BJ (cell line): ENCODE measurements around the gene SH2D6. TPM values are rescaled to one million over a fixed set of nuclear protein-coding genes. Genes with fewer than 3 reads are reported as not detected.

Experiments used
- CTCF ChIA-PET: fragments of 350-600 bp; formaldehyde crosslinking; extraction: SDS; loops from one replicate; lab custom pipeline; 2021; ENCODE audit warnings: antibody characterized with exemption, inconsistent platforms; lab: Yijun Ruan, JAX
- POLR2A ChIA-PET: fragments of 300-600 bp; sonication (Branson Sonifier 250); formaldehyde crosslinking; extraction: SDS; loops from one replicate; lab custom pipeline; 2021; ENCODE audit warnings: antibody characterized with exemption; lab: Charles Lee
- DNase-seq: peaks from one replicate; pipeline ENCODE4 v3.0.0-alpha.2; 2011; ENCODE audit warnings: low read depth
- H3K27me3 ChIP-seq: 2 replicates; pipeline ENCODE4 v1.6.0; 2011; ENCODE audit warnings: low read length; ENCODE audit not compliant: control insufficient read depth, insufficient read depth
- H3K36me3 ChIP-seq: 2 replicates; pipeline ENCODE4 v1.5.1; 2011; ENCODE audit warnings: low read length; ENCODE audit not compliant: control insufficient read depth, insufficient read depth
- H3K4me3 ChIP-seq: 2 replicates; pipeline ENCODE4 v1.5.1; 2011; ENCODE audit warnings: low read depth, mild to moderate bottlenecking, control low read depth, low read length
- CTCF ChIP-seq: IDR thresholded peaks from 2 replicates; pipeline ENCODE4 v1.5.1; 2011; ENCODE audit warnings: low read depth, mild to moderate bottlenecking, control low read depth, inconsistent platforms, low read length, moderate library complexity; ENCODE audit not compliant: insufficient read depth
- polyA plus RNA-seq: library from polyadenylated mRNA; depleted of rRNA; stranded (reverse); fragments of >200 nt; gene quantifications from 2 replicates; pipeline ENCODE4 v1.2.3, GENCODE V29; 2011

The SH2D6 gene
- polyA plus RNA-seq, 1 experiment: 0.18 TPM

- POLR2A ChIA-PET: no interaction called here
- CTCF ChIA-PET: no interaction called here
- no peak for TF ChIP-seq CTCF
These were observed 21.5 kb downstream of the SH2D6 start for GRCh38 chr2:85439986-85440385.

GRCh38 chr2:85440729-85441128, 22.2 kb downstream of the SH2D6 start:
- H3K27me3 ChIP-seq: no peaks in the 10 kb centered on the region; the same call in 1 of the 2 replicates

More at GRCh38 chr2:85439986-85440385, 21.5 kb downstream of the SH2D6 start:
- Histone ChIP-seq H3K27me3 (no peaks in the 10 kb centered on the region; the same call in 1 of the 2 replicates), H3K36me3 (no peaks in the 10 kb centered on the region), H3K4me3 (no peak overlapping the region)
- DNase-seq: no peak

DNA sequence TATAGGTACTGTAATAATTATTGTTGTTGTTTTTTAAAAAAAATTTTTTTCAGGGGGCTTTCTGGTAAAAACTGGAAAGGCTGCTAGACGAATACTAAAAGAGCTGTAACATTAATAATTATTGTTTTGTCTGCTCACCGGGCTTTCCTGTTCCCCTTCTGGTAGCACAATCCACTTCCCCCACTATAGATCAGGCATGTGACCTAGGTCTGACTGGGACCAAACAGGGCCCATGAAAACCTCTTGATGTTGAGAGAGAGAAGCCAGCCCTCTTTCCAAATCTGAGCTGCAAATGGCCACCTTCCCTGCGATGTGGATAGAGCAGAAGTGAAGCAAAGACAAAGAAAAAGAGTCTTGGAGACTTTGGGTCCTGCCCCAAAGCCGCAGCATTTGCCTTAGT, 23.4 kb downstream of the SH2D6 start:
- DNase-seq: no peak
- ChIA-PET POLR2A (interaction anchor here (0.6 kb wide), 1 partner anchor 23 kb away, joined by 6 read pairs; no protein-coding TSS in a partner anchor), CTCF (interaction anchor here (0.9 to 1.8 kb wide), 3 partner anchors 21 to 110 kb away, joined by 3 to 4 read pairs (median 4); no protein-coding TSS in a partner anchor)
- H3K27me3 ChIP-seq: no peaks in the 10 kb centered on the region; the same call in 1 of the 2 replicates
- no peak for TF ChIP-seq CTCF
- no peak overlapping the region for H3K4me3 ChIP-seq
- H3K36me3 ChIP-seq: no peaks in the 10 kb centered on the region

More at GRCh38 chr2:85440729-85441128, 22.2 kb downstream of the SH2D6 start:
- no peak for TF ChIP-seq CTCF
- H3K36me3 ChIP-seq: no peaks in the 10 kb centered on the region
- DNase-seq: no peak
- H3K4me3 ChIP-seq: no peak overlapping the region
- CTCF ChIA-PET: interaction anchor here (1.2 to 1.7 kb wide), 2 partner anchors 29 to 111 kb away, joined by 3 to 4 read pairs; no protein-coding TSS in a partner anchor
- POLR2A ChIA-PET: no interaction called here

DNA sequence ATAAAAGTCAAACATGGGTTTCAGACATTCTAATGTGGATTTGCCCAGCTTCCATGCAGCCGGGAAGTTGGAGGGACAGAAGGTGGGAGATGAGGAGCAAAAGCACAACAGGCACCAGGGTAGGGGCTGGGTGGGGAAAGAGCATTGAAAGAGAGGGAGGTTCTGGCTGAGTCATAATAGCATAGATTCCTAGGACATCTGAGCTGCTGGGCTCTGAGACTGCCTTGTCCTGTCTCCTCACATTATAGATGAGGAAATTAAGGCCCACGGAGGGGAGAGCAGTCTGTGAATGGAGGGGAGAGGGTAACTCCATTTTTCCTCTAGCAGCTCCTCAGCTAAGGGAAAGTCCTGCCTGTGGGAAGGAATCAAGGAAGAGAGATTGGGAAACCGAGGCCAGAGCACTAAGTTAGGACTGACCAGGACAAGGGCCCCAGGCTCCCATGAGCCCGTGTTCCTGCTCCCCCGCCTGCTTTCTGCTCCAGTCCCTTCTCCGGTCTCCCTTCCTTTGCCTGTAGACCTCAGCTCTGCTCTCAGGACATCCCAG, 26.2 kb downstream of the SH2D6 start:
- no peak overlapping the region for H3K4me3 ChIP-seq
- no peaks in the 10 kb centered on the region for H3K36me3 ChIP-seq
- H3K27me3 ChIP-seq: no peaks in the 10 kb centered on the region; the same call in 1 of the 2 replicates
- ChIA-PET POLR2A (interaction anchor here (2.5 kb wide), 1 partner anchor 94 kb away, joined by 9 read pairs; the partner anchor contains the start of gene MAT2A), CTCF (interaction anchor here (1.4 kb wide), 1 partner anchor 23 kb away, joined by 4 read pairs; no protein-coding TSS in a partner anchor)
- no peak for DNase-seq
- no peak for TF ChIP-seq CTCF
